K562 (cell line): ENCODE data around the gene HNRNPF. TPM values are rescaled to one million over a fixed set of nuclear protein-coding genes. Genes with fewer than 3 reads are reported as not detected.
A peak's percentile ranks its signal among the peaks of the same experiment; 100 is the strongest.

Experiments
- SOX6 ChIP-seq: fragments of 450-650 bp; IDR thresholded peaks from 2 replicates; pipeline ENCODE4 v1.6.1; 2014; ENCODE audit warnings: mild to moderate bottlenecking
- SRSF1 ChIP-seq: fragments of 200-400 bp; formaldehyde crosslinking; IDR thresholded peaks from 2 replicates; pipeline ENCODE4 v1.6.1; 2017; ENCODE audit warnings: mild to moderate bottlenecking, low read depth, low read length, moderate library complexity
- polyA plus RNA-seq, 8 experiments: library from polyadenylated mRNA; depleted of rRNA in 4 of 8; stranded (reverse) in 5 of 8; unstranded in 3 of 8; fragments of >200 nt; fragmentation: Nextera tagmentation in 2 of 8; fragmentation: Illumina TruSeq in 1 of 8; extraction: Ambion mirVana in 2 of 8; extraction: Trizol in 1 of 8; gene quantifications; 2 replicates each; pipeline versions ENCODE4 v1.2.1 to v1.2.3, GENCODE V29; 2011 to 2014; ENCODE audit warnings: inconsistent platforms in 1 of 8, missing spikeins in 1 of 8
- total RNA-seq, 7 experiments: library from RNA; depleted of rRNA in 6 of 7; stranded (reverse); fragments of >200 nt in 6 of 7; fragmentation: Illumina TruSeq in 2 of 7; extraction: Trizol in 2 of 7; gene quantifications; 2 replicates each; pipeline versions ENCODE4 v1.2.1 to v1.2.3, GENCODE V29; 2011 to 2021; ENCODE audit warnings: low replicate concordance in 1 of 7
- TF ChIP-seq, protein P1 (sequence below): sonication (generic); formaldehyde crosslinking; IDR thresholded peaks from 2 replicates; pipeline ENCODE4 v1.8.0; 2022; ENCODE audit warnings: mild to moderate bottlenecking, missing genetic modification reagents
- TF ChIP-seq, protein P2 (sequence below): sonication (generic); formaldehyde crosslinking; IDR thresholded peaks from 2 replicates; pipeline ENCODE4 v1.8.1; 2022; ENCODE audit warnings: missing genetic modification reagents
- TF ChIP-seq, protein P3 (sequence below), 2 experiments: fragments of 450-650 bp in 1 of 2; IDR thresholded peaks; 2 replicates each; pipeline ENCODE4 v1.6.1; 2011 to 2017; ENCODE audit warnings: low read depth in 2 of 2, antibody characterized with exemption in 1 of 2, borderline replicate concordance in 1 of 2, low read length in 1 of 2, mild to moderate bottlenecking in 1 of 2, mixed read lengths in 1 of 2; ENCODE audit not compliant: control insufficient read depth in 1 of 2
- TF ChIP-seq, protein P4 (sequence below), 2 experiments: fragments of 450-650 bp in 1 of 2; sonication (generic) in 1 of 2; formaldehyde crosslinking in 1 of 2; IDR thresholded peaks; 2 replicates each; pipeline versions ENCODE4 v1.7.1 to v1.9.0; 2016 to 2022; ENCODE audit warnings: inconsistent platforms in 1 of 2, mild to moderate bottlenecking in 1 of 2, missing genetic modification reagents in 1 of 2

Gene HNRNPF
- total and polyA plus RNA-seq, 9 of the 15 experiments (the other 6 are each of a cell fraction or from before 2014, with no cell fraction given) = 192 to 489 (median 416) TPM

DNA sequence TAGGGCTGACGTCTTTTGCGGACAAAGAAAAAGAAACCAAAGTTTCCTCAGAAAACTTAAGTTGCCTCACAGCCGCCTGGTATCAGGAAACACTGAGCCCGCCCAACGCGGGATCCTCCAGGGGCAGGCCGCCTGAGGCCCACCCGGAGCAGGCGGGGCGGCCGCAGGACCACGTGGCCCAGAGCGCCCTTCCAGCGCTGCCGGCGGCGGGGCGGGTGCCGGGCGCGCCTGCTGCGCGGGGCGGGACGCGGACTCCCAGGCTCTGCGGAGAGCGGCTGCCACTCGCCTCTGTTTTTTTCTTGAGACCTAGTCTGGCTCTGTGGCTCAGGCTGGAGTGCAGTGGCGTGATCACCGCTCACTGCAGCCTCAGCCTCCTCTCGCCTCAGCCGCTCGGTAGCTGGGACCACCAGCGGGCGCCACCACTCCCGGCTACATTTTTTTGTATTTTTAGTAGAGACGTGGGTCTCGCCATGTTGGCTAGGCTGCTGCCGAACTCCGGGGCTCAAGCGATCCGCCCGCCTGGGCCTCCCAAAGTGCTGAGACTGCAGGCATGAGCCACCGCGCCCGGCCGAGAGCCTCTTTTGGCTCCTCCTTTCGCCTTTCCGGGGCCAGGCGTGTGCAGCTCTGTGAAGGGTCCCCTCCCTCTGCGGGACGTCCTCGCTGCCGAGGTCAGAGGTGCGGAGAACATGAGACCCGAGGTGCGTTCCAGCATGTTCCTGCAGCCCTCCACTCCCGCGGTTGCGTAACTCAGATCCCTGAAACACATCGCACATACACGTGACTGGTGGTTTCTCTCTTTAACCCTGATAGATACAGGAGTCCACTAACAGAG lies 11.6 kb upstream of the HNRNPF start (continued):
- TF ChIP-seq, protein P1, sequence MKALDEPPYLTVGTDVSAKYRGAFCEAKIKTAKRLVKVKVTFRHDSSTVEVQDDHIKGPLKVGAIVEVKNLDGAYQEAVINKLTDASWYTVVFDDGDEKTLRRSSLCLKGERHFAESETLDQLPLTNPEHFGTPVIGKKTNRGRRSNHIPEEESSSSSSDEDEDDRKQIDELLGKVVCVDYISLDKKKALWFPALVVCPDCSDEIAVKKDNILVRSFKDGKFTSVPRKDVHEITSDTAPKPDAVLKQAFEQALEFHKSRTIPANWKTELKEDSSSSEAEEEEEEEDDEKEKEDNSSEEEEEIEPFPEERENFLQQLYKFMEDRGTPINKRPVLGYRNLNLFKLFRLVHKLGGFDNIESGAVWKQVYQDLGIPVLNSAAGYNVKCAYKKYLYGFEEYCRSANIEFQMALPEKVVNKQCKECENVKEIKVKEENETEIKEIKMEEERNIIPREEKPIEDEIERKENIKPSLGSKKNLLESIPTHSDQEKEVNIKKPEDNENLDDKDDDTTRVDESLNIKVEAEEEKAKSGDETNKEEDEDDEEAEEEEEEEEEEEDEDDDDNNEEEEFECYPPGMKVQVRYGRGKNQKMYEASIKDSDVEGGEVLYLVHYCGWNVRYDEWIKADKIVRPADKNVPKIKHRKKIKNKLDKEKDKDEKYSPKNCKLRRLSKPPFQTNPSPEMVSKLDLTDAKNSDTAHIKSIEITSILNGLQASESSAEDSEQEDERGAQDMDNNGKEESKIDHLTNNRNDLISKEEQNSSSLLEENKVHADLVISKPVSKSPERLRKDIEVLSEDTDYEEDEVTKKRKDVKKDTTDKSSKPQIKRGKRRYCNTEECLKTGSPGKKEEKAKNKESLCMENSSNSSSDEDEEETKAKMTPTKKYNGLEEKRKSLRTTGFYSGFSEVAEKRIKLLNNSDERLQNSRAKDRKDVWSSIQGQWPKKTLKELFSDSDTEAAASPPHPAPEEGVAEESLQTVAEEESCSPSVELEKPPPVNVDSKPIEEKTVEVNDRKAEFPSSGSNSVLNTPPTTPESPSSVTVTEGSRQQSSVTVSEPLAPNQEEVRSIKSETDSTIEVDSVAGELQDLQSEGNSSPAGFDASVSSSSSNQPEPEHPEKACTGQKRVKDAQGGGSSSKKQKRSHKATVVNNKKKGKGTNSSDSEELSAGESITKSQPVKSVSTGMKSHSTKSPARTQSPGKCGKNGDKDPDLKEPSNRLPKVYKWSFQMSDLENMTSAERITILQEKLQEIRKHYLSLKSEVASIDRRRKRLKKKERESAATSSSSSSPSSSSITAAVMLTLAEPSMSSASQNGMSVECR (CRISPR knock-in tag) = peak; percentile 46; the same call in 1 of the 2 replicates
- TF ChIP-seq, protein P2, sequence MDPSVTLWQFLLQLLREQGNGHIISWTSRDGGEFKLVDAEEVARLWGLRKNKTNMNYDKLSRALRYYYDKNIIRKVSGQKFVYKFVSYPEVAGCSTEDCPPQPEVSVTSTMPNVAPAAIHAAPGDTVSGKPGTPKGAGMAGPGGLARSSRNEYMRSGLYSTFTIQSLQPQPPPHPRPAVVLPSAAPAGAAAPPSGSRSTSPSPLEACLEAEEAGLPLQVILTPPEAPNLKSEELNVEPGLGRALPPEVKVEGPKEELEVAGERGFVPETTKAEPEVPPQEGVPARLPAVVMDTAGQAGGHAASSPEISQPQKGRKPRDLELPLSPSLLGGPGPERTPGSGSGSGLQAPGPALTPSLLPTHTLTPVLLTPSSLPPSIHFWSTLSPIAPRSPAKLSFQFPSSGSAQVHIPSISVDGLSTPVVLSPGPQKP (CRISPR knock-in tag) = no peak
- TF ChIP-seq SOX6 (peak; percentile 67), SRSF1 (no peak)
- TF ChIP-seq, protein P3, sequence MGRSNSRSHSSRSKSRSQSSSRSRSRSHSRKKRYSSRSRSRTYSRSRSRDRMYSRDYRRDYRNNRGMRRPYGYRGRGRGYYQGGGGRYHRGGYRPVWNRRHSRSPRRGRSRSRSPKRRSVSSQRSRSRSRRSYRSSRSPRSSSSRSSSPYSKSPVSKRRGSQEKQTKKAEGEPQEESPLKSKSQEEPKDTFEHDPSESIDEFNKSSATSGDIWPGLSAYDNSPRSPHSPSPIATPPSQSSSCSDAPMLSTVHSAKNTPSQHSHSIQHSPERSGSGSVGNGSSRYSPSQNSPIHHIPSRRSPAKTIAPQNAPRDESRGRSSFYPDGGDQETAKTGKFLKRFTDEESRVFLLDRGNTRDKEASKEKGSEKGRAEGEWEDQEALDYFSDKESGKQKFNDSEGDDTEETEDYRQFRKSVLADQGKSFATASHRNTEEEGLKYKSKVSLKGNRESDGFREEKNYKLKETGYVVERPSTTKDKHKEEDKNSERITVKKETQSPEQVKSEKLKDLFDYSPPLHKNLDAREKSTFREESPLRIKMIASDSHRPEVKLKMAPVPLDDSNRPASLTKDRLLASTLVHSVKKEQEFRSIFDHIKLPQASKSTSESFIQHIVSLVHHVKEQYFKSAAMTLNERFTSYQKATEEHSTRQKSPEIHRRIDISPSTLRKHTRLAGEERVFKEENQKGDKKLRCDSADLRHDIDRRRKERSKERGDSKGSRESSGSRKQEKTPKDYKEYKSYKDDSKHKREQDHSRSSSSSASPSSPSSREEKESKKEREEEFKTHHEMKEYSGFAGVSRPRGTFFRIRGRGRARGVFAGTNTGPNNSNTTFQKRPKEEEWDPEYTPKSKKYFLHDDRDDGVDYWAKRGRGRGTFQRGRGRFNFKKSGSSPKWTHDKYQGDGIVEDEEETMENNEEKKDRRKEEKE (IDR thresholded peaks at IDR 0.05; ENCODE audit: borderline replicate concordance in 1 of 2, control insufficient read depth in 1 of 2, low read depth in 2 of 2, low read length in 1 of 2) = no peak
- TF ChIP-seq, protein P4, sequence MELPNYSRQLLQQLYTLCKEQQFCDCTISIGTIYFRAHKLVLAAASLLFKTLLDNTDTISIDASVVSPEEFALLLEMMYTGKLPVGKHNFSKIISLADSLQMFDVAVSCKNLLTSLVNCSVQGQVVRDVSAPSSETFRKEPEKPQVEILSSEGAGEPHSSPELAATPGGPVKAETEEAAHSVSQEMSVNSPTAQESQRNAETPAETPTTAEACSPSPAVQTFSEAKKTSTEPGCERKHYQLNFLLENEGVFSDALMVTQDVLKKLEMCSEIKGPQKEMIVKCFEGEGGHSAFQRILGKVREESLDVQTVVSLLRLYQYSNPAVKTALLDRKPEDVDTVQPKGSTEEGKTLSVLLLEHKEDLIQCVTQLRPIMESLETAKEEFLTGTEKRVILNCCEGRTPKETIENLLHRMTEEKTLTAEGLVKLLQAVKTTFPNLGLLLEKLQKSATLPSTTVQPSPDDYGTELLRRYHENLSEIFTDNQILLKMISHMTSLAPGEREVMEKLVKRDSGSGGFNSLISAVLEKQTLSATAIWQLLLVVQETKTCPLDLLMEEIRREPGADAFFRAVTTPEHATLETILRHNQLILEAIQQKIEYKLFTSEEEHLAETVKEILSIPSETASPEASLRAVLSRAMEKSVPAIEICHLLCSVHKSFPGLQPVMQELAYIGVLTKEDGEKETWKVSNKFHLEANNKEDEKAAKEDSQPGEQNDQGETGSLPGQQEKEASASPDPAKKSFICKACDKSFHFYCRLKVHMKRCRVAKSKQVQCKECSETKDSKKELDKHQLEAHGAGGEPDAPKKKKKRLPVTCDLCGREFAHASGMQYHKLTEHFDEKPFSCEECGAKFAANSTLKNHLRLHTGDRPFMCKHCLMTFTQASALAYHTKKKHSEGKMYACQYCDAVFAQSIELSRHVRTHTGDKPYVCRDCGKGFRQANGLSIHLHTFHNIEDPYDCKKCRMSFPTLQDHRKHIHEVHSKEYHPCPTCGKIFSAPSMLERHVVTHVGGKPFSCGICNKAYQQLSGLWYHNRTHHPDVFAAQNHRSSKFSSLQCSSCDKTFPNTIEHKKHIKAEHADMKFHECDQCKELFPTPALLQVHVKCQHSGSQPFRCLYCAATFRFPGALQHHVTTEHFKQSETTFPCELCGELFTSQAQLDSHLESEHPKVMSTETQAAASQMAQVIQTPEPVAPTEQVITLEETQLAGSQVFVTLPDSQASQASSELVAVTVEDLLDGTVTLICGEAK (IDR thresholded peaks at IDR 0.05) = peak; percentile 73
- TF ChIP-seq, protein P4 (CRISPR knock-in tag; IDR thresholded peaks at IDR 0.05) = no peak
